HUES48 (cell line): ENCODE data around the gene MEIS1.

Experiments used
- H3K27ac ChIP-seq: one replicate; pipeline ENCODE4 v1.7.0; 2013; ENCODE audit warnings: low read depth, low read length, inconsistent platforms
- H3K27me3 ChIP-seq: 2 replicates; pipeline ENCODE4 v1.6.1; 2013; ENCODE audit warnings: mild to moderate bottlenecking, low read length; ENCODE audit not compliant: control insufficient read depth, insufficient read depth
- H3K36me3 ChIP-seq: 2 replicates; pipeline ENCODE4 v1.6.1; 2013; ENCODE audit warnings: low read length; ENCODE audit not compliant: control insufficient read depth, insufficient read depth
- H3K4me1 ChIP-seq: 2 replicates; pipeline ENCODE4 v1.6.1; 2013; ENCODE audit warnings: mild to moderate bottlenecking, low read length; ENCODE audit not compliant: control insufficient read depth, insufficient read depth
- H3K4me3 ChIP-seq: 2 replicates; pipeline ENCODE4 v1.5.1; 2013; ENCODE audit warnings: mild to moderate bottlenecking, low read depth, low read length
- H3K9ac ChIP-seq: 2 replicates; pipeline ENCODE4 v1.6.1; 2013; ENCODE audit warnings: mild to moderate bottlenecking, low read depth, low read length, moderate library complexity
- H3K9me3 ChIP-seq: 2 replicates; pipeline ENCODE4 v1.6.1; 2013; ENCODE audit warnings: low read length; ENCODE audit not compliant: control insufficient read depth, insufficient read depth

MEIS1 gene

DNA sequence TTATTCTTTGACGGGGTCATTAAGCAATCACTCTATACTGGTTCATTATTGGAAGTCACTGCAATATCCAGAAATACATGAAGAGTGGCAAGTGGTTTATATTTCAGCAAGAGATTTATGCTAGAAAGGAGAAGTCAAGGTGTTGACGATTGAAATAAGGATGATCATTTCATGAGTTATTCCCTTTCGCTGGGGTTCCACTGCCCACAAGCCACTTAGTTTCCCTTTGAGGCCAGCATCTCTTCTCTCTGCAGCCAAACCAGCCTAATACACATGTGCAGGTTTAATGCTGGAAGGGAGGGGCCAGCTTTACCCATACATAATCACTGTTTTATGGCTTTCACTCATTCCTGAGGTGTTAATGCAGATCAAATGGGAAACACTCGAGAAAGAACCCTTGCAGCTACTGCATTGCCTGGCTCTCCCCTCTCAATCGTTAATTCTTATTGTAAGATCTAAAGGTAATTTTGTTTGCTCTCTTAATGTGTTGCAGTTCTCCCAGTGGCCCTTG is 108.4 kb downstream of the MEIS1 start:
- H3K36me3 ChIP-seq = no peaks in the 10 kb centered on the region
- H3K9me3 ChIP-seq = no peaks in the 10 kb centered on the region
- no peaks in the 10 kb centered on the region; the same call in 1 of the 2 replicates for H3K27me3 ChIP-seq
- no peak overlapping the region for H3K9ac ChIP-seq
- H3K27ac ChIP-seq = no peak overlapping the region
- peaks cover 24% of the 10 kb centered on the region for H3K4me1 ChIP-seq
- no peak overlapping the region for H3K4me3 ChIP-seq

DNA sequence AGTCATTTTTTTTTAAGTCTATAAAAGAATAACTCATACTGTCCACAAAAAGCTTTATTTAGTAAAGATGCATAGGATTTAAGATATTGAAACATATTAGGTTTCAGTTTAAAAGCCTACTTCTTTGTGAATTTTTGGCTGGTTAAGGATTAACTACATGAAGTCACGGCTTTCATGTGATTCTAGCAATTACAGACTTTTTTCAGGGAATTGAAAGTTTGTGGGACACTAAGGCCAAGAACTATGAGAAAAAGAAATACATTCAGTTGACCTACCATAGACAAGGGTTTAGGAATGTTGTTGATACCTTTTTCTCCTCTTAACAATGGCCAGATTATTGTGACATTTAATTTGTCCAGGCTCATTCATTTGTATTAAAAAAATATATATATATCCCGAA is 109.3 kb downstream of the MEIS1 start:
- Histone ChIP-seq H3K27ac (no peak overlapping the region), H3K36me3 (no peaks in the 10 kb centered on the region), H3K27me3 (no peaks in the 10 kb centered on the region; the same call in 1 of the 2 replicates), H3K4me3 (no peak overlapping the region), H3K4me1 (peaks cover 24% of the 10 kb centered on the region), H3K9me3 (no peaks in the 10 kb centered on the region), H3K9ac (no peak overlapping the region)

DNA sequence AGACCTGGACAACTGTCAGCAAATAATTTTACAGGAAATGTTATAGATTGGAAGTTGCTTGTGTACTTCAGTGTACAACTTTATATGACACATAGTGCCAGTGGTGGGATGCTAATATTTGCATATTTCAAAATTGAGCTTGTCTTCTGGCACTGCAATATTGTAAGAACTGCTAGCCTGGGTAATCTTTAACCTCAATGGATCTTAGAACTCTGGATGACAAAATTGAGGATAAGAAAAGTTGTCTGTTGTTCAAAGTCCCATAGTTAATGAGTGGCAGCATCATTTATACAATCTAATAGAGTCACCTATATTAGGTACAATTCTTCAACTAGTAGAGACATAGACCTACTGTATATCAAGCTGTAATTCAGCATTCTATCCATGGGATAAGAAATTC is 110.3 kb downstream of the MEIS1 start:
- Histone ChIP-seq H3K27me3 (no peaks in the 10 kb centered on the region; the same call in 1 of the 2 replicates), H3K9ac (no peak overlapping the region), H3K27ac (no peak overlapping the region), H3K4me3 (no peak overlapping the region), H3K9me3 (no peaks in the 10 kb centered on the region), H3K36me3 (no peaks in the 10 kb centered on the region), H3K4me1 (peaks cover 24% of the 10 kb centered on the region)

DNA sequence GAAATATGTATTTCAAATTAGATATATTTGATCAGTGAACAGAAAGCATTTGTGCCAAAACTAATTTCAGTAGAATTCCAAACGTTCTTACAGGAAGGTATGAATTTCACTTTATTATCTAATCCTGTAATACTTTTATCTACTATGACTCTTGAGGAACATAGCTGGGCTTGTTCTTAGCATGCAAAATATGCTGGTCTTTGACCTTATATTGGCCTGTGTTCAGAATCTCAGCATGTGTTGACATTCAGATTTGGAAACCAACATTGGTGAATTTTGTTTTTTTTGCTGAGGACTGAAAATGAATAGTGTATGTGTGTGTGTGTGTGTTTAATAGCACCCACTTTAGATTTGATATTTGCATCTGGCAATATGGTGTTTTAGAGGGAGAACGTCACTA is 112.2 kb downstream of the MEIS1 start:
- H3K9me3 ChIP-seq = no peaks in the 10 kb centered on the region
- H3K9ac ChIP-seq = no peak overlapping the region
- H3K27me3 ChIP-seq = no peaks in the 10 kb centered on the region; the same call in 1 of the 2 replicates
- no peaks in the 10 kb centered on the region for H3K36me3 ChIP-seq
- peaks cover 19% of the 10 kb centered on the region for H3K4me1 ChIP-seq
- H3K4me3 ChIP-seq = no peak overlapping the region
- no peak overlapping the region for H3K27ac ChIP-seq

DNA sequence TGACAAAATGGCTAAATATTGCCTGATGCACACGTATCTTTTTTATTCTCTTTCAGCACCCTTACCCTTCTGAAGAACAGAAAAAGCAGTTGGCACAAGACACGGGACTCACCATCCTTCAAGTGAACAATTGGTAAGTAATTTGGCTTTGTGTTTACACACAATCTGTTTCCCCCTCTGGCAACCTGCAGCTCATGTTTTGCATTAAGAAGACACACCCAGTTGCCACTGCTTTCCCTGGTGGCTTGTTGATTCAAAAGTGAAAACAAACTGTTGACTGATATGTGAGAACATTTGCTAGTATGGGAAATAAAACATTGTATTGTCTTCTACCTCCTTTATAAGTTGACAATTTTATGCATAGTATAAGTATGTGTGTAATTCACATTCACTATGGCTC is 113.0 kb downstream of the MEIS1 start:
- Histone ChIP-seq H3K27ac (no peak overlapping the region), H3K36me3 (no peaks in the 10 kb centered on the region), H3K4me1 (peaks cover 14% of the 10 kb centered on the region)

DNA sequence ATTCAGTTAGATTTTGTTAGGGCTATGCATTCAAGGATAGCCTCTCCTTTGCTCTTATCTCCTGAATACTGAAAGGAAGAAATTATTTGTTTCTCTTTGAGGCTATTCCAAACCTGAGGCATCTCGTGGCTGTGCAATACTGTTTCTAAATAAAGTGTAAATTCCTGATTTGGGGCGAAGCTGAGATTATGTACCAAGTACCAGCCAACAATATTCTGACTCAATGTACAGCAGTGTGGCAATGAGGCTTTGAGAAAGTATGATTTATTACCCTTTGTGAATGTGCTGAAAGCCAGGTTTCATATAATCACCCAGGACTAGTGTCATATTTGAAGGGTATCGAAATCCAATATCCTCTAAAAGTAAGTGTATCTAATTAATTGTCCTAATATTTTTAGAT is 113.5 kb downstream of the MEIS1 start:
- Histone ChIP-seq H3K36me3 (no peaks in the 10 kb centered on the region), H3K9ac (no peak overlapping the region), H3K4me3 (no peak overlapping the region), H3K4me1 (peaks cover 15% of the 10 kb centered on the region), H3K27me3 (no peaks in the 10 kb centered on the region), H3K27ac (no peak overlapping the region), H3K9me3 (no peaks in the 10 kb centered on the region)

More for the DNA sequence above, 113.0 kb downstream of the MEIS1 start:
- no peaks in the 10 kb centered on the region for H3K27me3 ChIP-seq
- H3K9me3 ChIP-seq = no peaks in the 10 kb centered on the region
- H3K9ac ChIP-seq = no peak overlapping the region
- no peak overlapping the region for H3K4me3 ChIP-seq

DNA sequence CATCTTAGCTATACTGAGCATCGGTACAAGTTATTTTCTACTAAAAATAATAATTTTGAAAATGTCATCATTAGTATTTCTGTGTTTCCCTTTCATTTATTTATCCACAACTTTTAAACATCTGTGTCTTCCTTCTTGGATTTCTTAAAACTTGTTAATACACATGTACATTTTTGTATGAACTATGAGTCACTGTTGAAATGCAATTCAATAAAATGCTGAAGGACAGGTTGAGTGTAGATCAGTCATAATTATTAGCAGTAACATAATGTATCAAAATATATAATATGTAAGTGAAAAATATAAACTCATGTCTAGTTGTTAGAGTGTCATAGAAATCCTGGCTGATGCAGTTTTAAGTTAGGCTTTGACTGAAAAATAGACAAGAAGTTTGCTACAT is 115.9 kb downstream of the MEIS1 start:
- no peak overlapping the region for H3K27ac ChIP-seq
- no peak overlapping the region for H3K9ac ChIP-seq
- no peaks in the 10 kb centered on the region for H3K27me3 ChIP-seq
- no peaks in the 10 kb centered on the region for H3K36me3 ChIP-seq
- peaks cover 12% of the 10 kb centered on the region for H3K4me1 ChIP-seq
- H3K4me3 ChIP-seq = no peak overlapping the region
- no peaks in the 10 kb centered on the region for H3K9me3 ChIP-seq

DNA sequence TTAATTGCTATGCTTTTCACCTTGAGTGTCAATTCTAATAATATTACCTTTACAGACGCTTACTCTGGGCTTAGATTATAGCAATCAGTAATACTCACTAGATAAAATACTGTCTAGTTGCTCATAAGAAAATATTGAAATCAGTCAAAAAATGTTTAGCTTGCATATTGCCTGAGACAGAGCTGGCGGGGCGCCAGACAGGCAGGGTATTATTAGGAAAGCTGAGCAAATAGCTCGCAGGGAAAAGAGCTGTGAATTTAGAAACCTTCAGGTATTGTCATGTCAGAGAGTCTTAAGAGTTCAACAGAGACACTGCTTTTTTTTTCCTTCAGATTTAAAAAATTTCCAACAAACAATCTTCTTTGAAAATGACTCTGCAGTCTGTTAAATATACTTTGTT is 118.4 kb downstream of the MEIS1 start:
- H3K27me3 ChIP-seq = no peaks in the 10 kb centered on the region
- no peak overlapping the region for H3K4me3 ChIP-seq
- H3K4me1 ChIP-seq = peaks cover 12% of the 10 kb centered on the region
- no peak overlapping the region for H3K9ac ChIP-seq
- H3K9me3 ChIP-seq = no peaks in the 10 kb centered on the region
- no peaks in the 10 kb centered on the region for H3K36me3 ChIP-seq
- H3K27ac ChIP-seq = no peak overlapping the region

DNA sequence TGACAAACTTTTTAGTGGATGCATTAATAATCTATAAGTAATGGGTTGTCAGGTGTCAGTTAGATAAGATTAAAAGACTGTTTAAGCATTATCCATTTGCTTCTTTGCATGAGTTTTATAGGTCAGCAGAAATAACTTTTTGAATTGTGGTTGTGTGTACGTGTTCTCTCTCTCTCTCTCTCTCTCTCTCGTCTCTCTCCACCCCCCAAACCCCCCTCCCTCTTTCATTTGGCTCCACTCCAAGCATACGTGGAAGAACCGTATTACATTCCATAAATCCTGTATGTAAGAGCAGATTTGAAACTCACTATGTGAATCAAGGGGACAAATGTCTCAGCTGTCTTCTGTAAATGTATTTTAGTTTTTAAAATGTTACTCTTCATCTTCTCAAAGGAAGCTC is 120.2 kb downstream of the MEIS1 start:
- H3K27ac ChIP-seq = no peak overlapping the region

DNA sequence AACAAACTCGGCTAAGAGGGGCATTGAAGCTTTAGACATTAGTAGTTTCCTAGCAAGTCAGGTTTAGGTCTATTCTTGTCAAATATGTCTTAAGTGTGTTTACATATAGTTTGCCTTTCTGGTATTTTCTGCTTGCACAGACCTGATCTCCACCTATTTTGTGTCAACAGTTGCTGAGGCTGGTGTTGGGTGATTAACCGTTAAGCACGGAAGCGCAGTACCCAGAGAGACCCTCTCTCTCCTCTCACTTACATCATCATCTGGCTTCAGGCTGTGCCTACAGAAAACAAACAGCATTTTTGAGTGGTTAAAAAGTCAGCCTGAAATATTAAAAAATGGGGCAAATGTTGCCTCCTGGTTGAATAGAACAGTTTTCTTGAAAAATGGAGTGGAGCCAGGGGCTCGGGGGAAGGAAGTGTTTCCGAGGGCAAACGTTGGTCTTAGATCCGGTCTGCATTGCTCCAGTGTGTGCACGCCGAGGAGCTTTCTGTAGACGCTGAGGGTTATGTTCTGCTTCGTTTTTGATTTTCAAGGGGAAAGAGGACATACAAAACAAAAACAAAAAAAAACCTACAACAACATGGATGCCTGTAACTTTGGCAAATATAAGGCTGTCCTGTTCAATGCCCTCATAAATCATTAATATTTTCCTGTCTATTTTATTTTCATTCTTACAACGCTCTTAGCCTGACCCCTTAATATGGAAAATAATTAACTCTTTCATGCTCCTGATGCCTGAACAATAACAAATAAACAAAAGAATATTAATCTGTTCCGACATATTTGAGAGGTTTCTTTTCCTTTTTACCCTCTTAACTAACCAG is 120.8 kb downstream of the MEIS1 start:
- H3K9ac ChIP-seq = no peak overlapping the region
- H3K27ac ChIP-seq = no peak overlapping the region
- no peaks in the 10 kb centered on the region for H3K27me3 ChIP-seq
- H3K36me3 ChIP-seq = no peaks in the 10 kb centered on the region
- no peaks in the 10 kb centered on the region for H3K9me3 ChIP-seq
- H3K4me1 ChIP-seq = peaks cover 12% of the 10 kb centered on the region
- no peak overlapping the region for H3K4me3 ChIP-seq

More for the DNA sequence above, 120.2 kb downstream of the MEIS1 start:
- Histone ChIP-seq H3K9ac (no peak overlapping the region), H3K4me3 (no peak overlapping the region), H3K9me3 (no peaks in the 10 kb centered on the region), H3K27me3 (no peaks in the 10 kb centered on the region), H3K36me3 (no peaks in the 10 kb centered on the region), H3K4me1 (peaks cover 12% of the 10 kb centered on the region)

DNA sequence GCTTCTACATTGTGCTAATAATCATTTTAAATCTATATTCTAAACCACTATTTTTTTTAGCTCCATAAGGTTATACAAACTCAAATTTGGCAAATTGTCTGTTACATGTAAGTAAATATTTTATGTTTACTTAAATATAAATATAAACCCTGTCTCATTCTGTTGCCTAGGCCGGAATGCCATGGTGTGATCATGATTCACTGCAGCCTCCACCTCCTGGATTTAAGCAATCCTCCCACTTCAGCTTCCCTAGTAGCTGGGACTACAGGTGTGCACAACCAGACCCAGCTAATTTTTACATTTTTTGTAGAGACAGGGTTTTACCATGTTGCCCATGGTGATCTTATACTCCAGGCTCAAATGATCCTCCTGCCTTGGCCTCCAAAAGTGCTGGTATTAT is 124.7 kb downstream of the MEIS1 start:
- H3K27ac ChIP-seq = no peak overlapping the region
- H3K4me3 ChIP-seq = no peak overlapping the region
- peaks cover 17% of the 10 kb centered on the region for H3K4me1 ChIP-seq
- H3K36me3 ChIP-seq = no peaks in the 10 kb centered on the region
- no peaks in the 10 kb centered on the region for H3K9me3 ChIP-seq
- no peaks in the 10 kb centered on the region for H3K27me3 ChIP-seq
- no peak overlapping the region for H3K9ac ChIP-seq
